Mesendoderm (in vitro differentiated cells): ENCODE results near the gene ESAM.

ENCODE experiments used
- DNase-seq: peaks from one replicate; pipeline ENCODE4 v3.0.0; 2013
- H2AK5ac ChIP-seq: 2 replicates; pipeline ENCODE4 v1.6.1; 2013; ENCODE audit warnings: low read length, inconsistent platforms
- H2BK120ac ChIP-seq: 2 replicates; pipeline ENCODE4 v1.6.1; 2013; ENCODE audit warnings: low read depth, mild to moderate bottlenecking, low read length, moderate library complexity, mixed read lengths
- H2BK15ac ChIP-seq: replicated peaks from 2 replicates; pipeline ENCODE4 v1.6.1; 2013; ENCODE audit warnings: low read depth, mild to moderate bottlenecking, moderate library complexity
- H2BK5ac ChIP-seq: 2 replicates; pipeline ENCODE4 v1.6.1; 2013; ENCODE audit warnings: low read length, inconsistent platforms
- H3K18ac ChIP-seq: 2 replicates; pipeline ENCODE4 v1.6.1; 2013; ENCODE audit warnings: mild to moderate bottlenecking, low read length, mixed read lengths
- H3K23ac ChIP-seq: one replicate; pipeline ENCODE4 v1.6.1; 2013; ENCODE audit warnings: low read length
- H3K27ac ChIP-seq: 2 replicates; pipeline ENCODE4 v1.5.1; 2013; ENCODE audit warnings: low read depth, mild to moderate bottlenecking, inconsistent platforms, low read length, moderate library complexity
- H3K27me3 ChIP-seq: 2 replicates; pipeline ENCODE4 v1.6.1; 2013; ENCODE audit warnings: low read length, control low read depth, mild to moderate bottlenecking, inconsistent platforms; ENCODE audit not compliant: insufficient read depth, poor library complexity
- H3K36me3 ChIP-seq: 2 replicates; pipeline ENCODE4 v1.6.1; 2013; ENCODE audit warnings: low read length, inconsistent platforms; ENCODE audit not compliant: control insufficient read depth, insufficient read depth
- H3K4ac ChIP-seq: one replicate; pipeline ENCODE4 v1.6.1; 2013; ENCODE audit warnings: low read depth, mild to moderate bottlenecking, low read length, moderate library complexity
- H3K4me1 ChIP-seq: 2 replicates; pipeline ENCODE4 v1.6.1; 2013; ENCODE audit warnings: low read depth, low read length, inconsistent platforms; ENCODE audit not compliant: control insufficient read depth
- H3K4me2 ChIP-seq: 2 replicates; pipeline ENCODE4 v1.6.1; 2013; ENCODE audit warnings: low read length
- H3K4me3 ChIP-seq: 2 replicates; pipeline ENCODE4 v1.5.1; 2013; ENCODE audit warnings: mild to moderate bottlenecking, low read length
- H3K56ac ChIP-seq: one replicate; pipeline ENCODE4 v1.6.1; 2013; ENCODE audit warnings: low read length
- H3K79me1 ChIP-seq: 2 replicates; pipeline ENCODE4 v1.6.1; 2013; ENCODE audit warnings: low read length, inconsistent platforms
- H3K79me2 ChIP-seq: 2 replicates; pipeline ENCODE4 v1.6.1; 2013; ENCODE audit warnings: mild to moderate bottlenecking, low read length; ENCODE audit not compliant: control insufficient read depth, insufficient read depth
- H3K9ac ChIP-seq: 2 replicates; pipeline ENCODE4 v1.6.1; 2013; ENCODE audit warnings: low read length, inconsistent platforms
- H4K5ac ChIP-seq: one replicate; pipeline ENCODE4 v1.6.1; 2013; ENCODE audit warnings: low read length
- H4K8ac ChIP-seq: one replicate; pipeline ENCODE4 v1.6.1; 2013; ENCODE audit warnings: low read depth, mild to moderate bottlenecking, control low read depth, low read length, moderate library complexity
- WGBS: extraction: QIAGEN DNeasy Blood & Tissue Kit; methylation state at CpG from one replicate; pipeline ENCODE4 v1.1.7; 2013; ENCODE audit warnings: low lambda C conversion rate, missing lambda C conversion rate; ENCODE audit not compliant: insufficient coverage; ENCODE audit errors: extremely low coverage; 5-methylcytosine and 5-hydroxymethylcytosine counted together

Gene ESAM

GRCh38 chr11:124728134-124728533 lies 34.0 kb downstream of the ESAM start:
- Histone ChIP-seq H3K4ac (no peak overlapping the region), H3K9ac (no peak overlapping the region), H3K79me1 (no peaks in the 10 kb centered on the region), H3K23ac (no peak overlapping the region), H3K27me3 (peaks cover 2% of the 10 kb centered on the region), H3K79me2 (no peaks in the 10 kb centered on the region), H3K4me1 (peaks cover 11% of the 10 kb centered on the region), H2BK120ac (no peak overlapping the region), H3K18ac (no peak overlapping the region), H4K5ac (no peak overlapping the region), H3K27ac (no peak overlapping the region), H3K4me2 (no peak overlapping the region), H4K8ac (no peak overlapping the region), H2BK15ac (no peak overlapping the region), H2BK5ac (no peak overlapping the region), H3K36me3 (no peaks in the 10 kb centered on the region), H3K4me3 (no peak overlapping the region), H3K56ac (no peak overlapping the region), H2AK5ac (no peak overlapping the region)
- WGBS: no CpG with 5 or more reads among the region's 2 CpGs
- DNase-seq: no peak

GRCh38 chr11:124727474-124727873 lies 34.6 kb downstream of the ESAM start:
- no peak overlapping the region for H3K27ac ChIP-seq

GRCh38 chr11:124725719-124726105 lies 36.4 kb downstream of the ESAM start:
- no peaks in the 10 kb centered on the region for H3K79me1 ChIP-seq
- no peak overlapping the region for H3K4me3 ChIP-seq
- WGBS: no CpG with 5 or more reads among the region's 6 CpGs

More at GRCh38 chr11:124727474-124727873, 34.6 kb downstream of the ESAM start:
- no peak overlapping the region for H3K4ac ChIP-seq
- H3K4me3 ChIP-seq: no peak overlapping the region
- H3K23ac ChIP-seq: no peak overlapping the region
- no peak overlapping the region for H3K9ac ChIP-seq
- no peak overlapping the region for H3K4me2 ChIP-seq
- H4K8ac ChIP-seq: no peak overlapping the region
- peaks cover 11% of the 10 kb centered on the region for H3K4me1 ChIP-seq
- H2BK5ac ChIP-seq: no peak overlapping the region
- H3K27me3 ChIP-seq: peaks cover 5% of the 10 kb centered on the region
- H4K5ac ChIP-seq: no peak overlapping the region
- no peak overlapping the region for H3K18ac ChIP-seq
- no peaks in the 10 kb centered on the region for H3K36me3 ChIP-seq
- H3K79me2 ChIP-seq: no peaks in the 10 kb centered on the region
- H3K79me1 ChIP-seq: no peaks in the 10 kb centered on the region
- no peak overlapping the region for H2AK5ac ChIP-seq
- DNase-seq: no peak
- no peak overlapping the region for H2BK120ac ChIP-seq
- whole genome bisulfite sequencing: no CpG with 5 or more reads among the region's 4 CpGs
- no peak overlapping the region for H2BK15ac ChIP-seq
- H3K56ac ChIP-seq: no peak overlapping the region

GRCh38 chr11:124724979-124725718 lies 36.9 kb downstream of the ESAM start:
- no peak overlapping the region for H4K5ac ChIP-seq
- no peak overlapping the region for H3K56ac ChIP-seq
- H3K79me1 ChIP-seq: no peaks in the 10 kb centered on the region
- no peaks in the 10 kb centered on the region for H3K79me2 ChIP-seq
- H3K36me3 ChIP-seq: no peaks in the 10 kb centered on the region
- H3K4me1 ChIP-seq: peaks cover 13% of the 10 kb centered on the region
- no peak overlapping the region for H3K23ac ChIP-seq
- H2BK15ac ChIP-seq: no peak overlapping the region
- no peak overlapping the region for H3K4me2 ChIP-seq
- no peak overlapping the region for H2AK5ac ChIP-seq
- no peak overlapping the region for H3K4me3 ChIP-seq
- no peak overlapping the region for H2BK120ac ChIP-seq
- no peak overlapping the region for H3K18ac ChIP-seq
- H3K27me3 ChIP-seq: peaks cover 24% of the 10 kb centered on the region
- H4K8ac ChIP-seq: no peak overlapping the region
- H3K27ac ChIP-seq: no peak overlapping the region
- no CpG with 5 or more reads among the region's 14 CpGs for WGBS
- H2BK5ac ChIP-seq: no peak overlapping the region
- no peak overlapping the region for H3K9ac ChIP-seq
- DNase-seq: no peak
- H3K4ac ChIP-seq: no peak overlapping the region

More at GRCh38 chr11:124725719-124726105, 36.4 kb downstream of the ESAM start:
- no peak overlapping the region for H3K9ac ChIP-seq
- H3K79me2 ChIP-seq: no peaks in the 10 kb centered on the region
- H2BK15ac ChIP-seq: no peak overlapping the region
- no peak overlapping the region for H3K4me2 ChIP-seq
- no peak overlapping the region for H3K4ac ChIP-seq
- H3K56ac ChIP-seq: no peak overlapping the region
- H2AK5ac ChIP-seq: no peak overlapping the region
- H3K23ac ChIP-seq: no peak overlapping the region
- H2BK5ac ChIP-seq: no peak overlapping the region
- no peak overlapping the region for H3K18ac ChIP-seq
- no peak overlapping the region for H2BK120ac ChIP-seq
- no peaks in the 10 kb centered on the region for H3K36me3 ChIP-seq
- H4K5ac ChIP-seq: no peak overlapping the region
- peaks cover 21% of the 10 kb centered on the region for H3K27me3 ChIP-seq
- H4K8ac ChIP-seq: no peak overlapping the region
- no peak overlapping the region for H3K27ac ChIP-seq
- H3K4me1 ChIP-seq: peaks cover 13% of the 10 kb centered on the region
- DNase-seq: no peak

GRCh38 chr11:124722176-124722575 lies 39.9 kb downstream of the ESAM start:
- Histone ChIP-seq H3K4me3 (no peak overlapping the region), H4K8ac (no peak overlapping the region), H3K79me1 (no peaks in the 10 kb centered on the region), H3K18ac (no peak overlapping the region), H3K27ac (no peak overlapping the region), H3K9ac (no peak overlapping the region), H4K5ac (no peak overlapping the region), H2BK5ac (no peak overlapping the region), H3K79me2 (no peaks in the 10 kb centered on the region), H3K4me2 (no peak overlapping the region), H3K23ac (no peak overlapping the region), H3K27me3 (peaks cover 48% of the 10 kb centered on the region), H3K4ac (no peak overlapping the region), H2BK120ac (no peak overlapping the region), H3K56ac (no peak overlapping the region), H2BK15ac (no peak overlapping the region), H3K4me1 (peaks cover 20% of the 10 kb centered on the region), H2AK5ac (no peak overlapping the region), H3K36me3 (no peaks in the 10 kb centered on the region)
- WGBS: no CpG with 5 or more reads among the region's 6 CpGs
- DNase-seq: no peak

GRCh38 chr11:124719534-124719933 lies 42.6 kb downstream of the ESAM start:
- Histone ChIP-seq H3K27ac (no peak overlapping the region), H3K4ac (no peak overlapping the region), H2BK120ac (no peak overlapping the region), H2AK5ac (no peak overlapping the region), H3K36me3 (no peaks in the 10 kb centered on the region), H3K4me1 (peaks cover 9% of the 10 kb centered on the region), H3K23ac (no peak overlapping the region), H3K9ac (no peak overlapping the region), H3K79me1 (no peaks in the 10 kb centered on the region), H2BK15ac (no peak overlapping the region), H4K5ac (no peak overlapping the region), H3K4me3 (no peak overlapping the region), H2BK5ac (no peak overlapping the region), H3K4me2 (no peak overlapping the region), H3K18ac (no peak overlapping the region), H3K56ac (no peak overlapping the region), H3K27me3 (peaks cover 55% of the 10 kb centered on the region), H4K8ac (no peak overlapping the region), H3K79me2 (no peaks in the 10 kb centered on the region)
- DNase-seq: no peak
- WGBS: no CpG with 5 or more reads among the region's 2 CpGs
